ENCODE results near the gene MACF1.

MACF1 gene

GRCh38 chr1:39214998-39215873 is 10.7 kb downstream of the MACF1 start:
- no peak for DNase-seq

DNA sequence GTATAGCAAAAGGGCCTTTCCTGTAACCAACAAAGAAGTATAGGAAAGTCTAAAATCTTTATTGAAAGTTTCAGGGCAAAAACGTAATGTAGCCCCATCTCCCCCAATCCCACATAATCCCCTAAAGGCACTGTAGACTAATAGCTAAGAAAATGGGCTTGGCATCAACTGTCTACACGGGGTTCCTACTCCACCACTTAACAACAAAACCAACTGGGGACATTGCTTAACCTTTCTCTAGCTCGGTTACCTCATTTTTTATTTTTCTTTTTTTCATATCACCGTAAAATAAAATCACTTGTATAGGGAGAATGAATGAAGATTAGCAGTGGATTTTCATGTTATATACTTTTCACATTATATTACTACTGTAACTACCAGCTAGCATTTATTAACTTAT is 12.3 kb downstream of the MACF1 start:
- no peak for DNase-seq

GRCh38 chr1:39220891-39221870 is 16.7 kb downstream of the MACF1 start:
- no peak for DNase-seq

DNA sequence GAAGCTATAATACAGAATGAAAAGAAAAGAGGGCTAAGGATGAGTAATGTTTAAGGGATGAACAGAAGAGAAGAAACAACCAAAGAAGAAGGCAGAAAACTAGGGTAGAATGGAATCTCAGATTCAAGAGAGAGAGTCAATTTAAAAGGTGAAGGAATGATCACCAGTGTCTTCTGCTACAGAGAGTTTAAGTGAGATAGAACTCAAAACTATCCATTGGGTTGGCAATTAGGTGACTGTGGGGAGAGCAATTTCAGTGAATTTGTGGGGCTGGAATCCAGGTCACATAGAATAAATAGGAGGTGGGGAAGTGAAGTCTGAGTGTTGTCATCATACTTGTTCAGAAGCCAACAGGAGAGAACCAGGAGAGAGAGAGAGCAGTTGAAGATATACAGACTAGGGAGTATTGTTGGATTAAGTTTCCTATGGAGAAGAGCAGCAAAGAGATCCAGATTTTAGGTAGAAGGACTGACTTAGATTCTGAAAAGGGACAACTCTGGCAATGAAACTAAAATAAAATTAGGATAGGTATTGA is 19.9 kb downstream of the MACF1 start:
- no peak for DNase-seq

GRCh38 chr1:39226836-39227235 is 22.3 kb downstream of the MACF1 start:
- DNase-seq: no peak

- no peak for DNase-seq
These were observed 23.8 kb downstream of the MACF1 start for GRCh38 chr1:39228252-39228651.

- no peak for DNase-seq
These were observed 25.0 kb downstream of the MACF1 start for GRCh38 chr1:39229504-39229903.

DNA sequence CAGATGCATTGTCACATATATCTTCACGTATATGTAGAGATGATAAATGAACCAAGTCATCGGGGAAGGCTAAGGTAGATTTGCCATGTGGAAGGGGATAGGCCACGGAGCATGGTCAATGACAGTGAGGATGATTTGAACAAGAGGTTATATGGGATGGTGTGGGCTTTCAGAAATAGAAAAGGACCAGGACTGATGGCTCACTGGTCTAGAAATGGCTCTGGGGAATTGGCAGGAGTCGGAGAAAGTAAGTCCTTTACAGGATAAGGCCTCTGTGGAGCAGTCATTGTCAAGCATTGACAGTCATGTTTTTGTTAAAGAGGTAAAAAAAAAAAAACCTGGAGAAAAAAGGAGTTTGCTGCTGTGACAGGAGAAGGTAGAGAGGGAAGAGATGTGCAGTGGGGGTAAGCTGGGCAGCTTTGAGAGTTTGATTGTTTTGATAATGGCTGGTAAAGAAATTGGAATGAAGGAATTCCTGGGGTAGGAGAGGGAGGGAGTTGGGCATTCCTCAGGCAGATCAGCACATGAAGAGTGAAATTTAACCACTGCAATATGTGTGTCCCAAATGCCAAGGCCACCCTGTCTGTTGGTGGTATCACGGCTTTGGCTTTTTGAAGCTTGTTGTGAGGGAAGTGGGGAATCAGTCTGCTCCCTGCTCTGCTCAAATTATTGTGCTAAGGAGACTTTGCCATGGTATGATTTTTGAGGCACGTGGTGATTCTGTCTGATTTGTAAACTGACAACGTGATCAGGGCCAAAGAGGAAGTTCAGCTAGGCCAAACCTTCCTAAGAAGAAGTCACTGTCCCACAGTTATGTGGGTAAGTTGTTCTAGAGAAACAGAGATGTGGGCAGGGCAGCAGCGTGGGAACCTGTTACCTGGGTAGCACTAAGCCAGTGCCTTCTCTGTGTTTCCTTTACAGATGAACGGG is 26.0 kb downstream of the MACF1 start:
- peak; percentile 25 for DNase-seq

- no peak for DNase-seq
These were observed 32.5 kb downstream of the MACF1 start for GRCh38 chr1:39236971-39237370.

DNA sequence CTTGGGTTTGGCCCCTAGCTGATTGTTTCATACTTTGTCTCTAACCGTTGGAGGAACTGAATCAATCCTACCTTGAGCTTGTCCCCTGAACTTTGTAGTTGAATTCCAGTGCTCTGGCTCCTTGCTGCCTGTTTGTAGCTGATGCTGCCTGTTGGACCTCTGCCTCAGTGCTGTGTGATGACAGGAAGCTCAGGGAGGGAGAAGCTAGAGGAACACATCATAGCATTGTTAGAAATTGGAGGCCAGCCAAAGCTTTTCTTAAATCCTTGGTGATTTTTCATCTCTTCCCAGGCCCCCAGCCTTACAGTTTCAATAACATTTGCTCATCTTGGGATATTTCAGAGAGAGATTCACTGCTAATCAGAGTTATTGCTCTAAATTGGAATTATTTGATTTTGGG is 34.0 kb downstream of the MACF1 start:
- DNase-seq: no peak

- no peak for DNase-seq
These were observed 35.5 kb downstream of the MACF1 start for GRCh38 chr1:39239968-39240367.

GRCh38 chr1:39243302-39243701 is 38.8 kb downstream of the MACF1 start:
- no peak for DNase-seq

DNA sequence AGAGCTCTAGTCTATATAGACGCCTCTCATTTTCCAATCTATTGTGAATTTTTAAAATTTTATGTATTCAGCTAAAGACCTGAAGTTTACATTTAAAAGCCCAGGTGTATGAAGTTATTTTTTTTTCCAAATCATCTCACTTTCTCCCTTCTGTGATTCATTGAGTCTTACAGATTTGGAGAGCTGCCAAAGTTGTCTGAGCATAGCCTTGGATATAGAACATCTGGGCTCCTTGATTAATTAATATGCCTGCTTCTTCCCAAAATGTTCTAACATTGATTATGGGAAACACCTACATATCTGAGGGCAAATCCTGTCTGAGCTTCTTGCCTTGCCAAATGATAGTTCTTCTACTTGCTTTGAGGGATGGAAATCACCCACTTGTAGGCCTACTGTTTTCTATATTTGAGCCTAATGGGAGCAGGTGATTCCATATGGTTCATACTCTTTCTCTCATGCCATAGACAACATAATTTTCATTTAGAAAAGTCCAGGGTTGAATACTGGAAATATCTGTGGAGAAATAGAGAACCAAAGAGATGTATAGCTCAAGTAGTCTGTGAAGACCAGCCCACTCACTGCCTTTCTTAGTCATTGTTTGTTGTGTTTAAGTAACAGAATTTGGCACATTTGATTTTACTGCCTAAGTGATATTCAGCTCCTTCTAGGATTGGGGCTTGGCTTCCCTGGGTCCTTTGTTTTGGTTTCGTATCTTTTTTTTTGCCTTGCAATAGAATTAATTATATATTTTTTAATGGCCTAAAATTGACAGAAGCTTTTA is 46.2 kb downstream of the MACF1 start:
- no peak for DNase-seq

DNA sequence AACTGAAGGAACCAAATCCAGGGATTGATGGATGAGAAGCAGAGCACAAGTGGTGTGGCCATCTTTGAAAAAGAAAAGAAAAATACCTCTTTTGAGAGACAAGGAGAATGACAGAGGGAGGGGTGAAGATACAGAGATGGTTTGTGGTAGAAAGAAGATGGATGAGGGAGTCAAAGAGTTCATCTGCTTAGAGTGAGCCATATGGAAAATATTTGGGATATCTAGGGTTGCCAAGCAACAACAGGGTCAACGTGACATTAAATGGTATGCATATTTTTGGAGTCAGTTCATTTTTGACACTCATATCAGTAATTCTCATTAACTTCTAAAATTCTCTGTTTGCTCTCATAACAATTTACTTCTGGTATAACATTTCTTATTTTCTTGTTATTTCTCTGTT is 50.7 kb downstream of the MACF1 start:
- DNase-seq: no peak

- peak; percentile 61 for DNase-seq
These were observed 53.8 kb downstream of the MACF1 start for GRCh38 chr1:39258146-39258924.

- DNase-seq: no peak
These were observed 54.4 kb downstream of the MACF1 start for GRCh38 chr1:39258925-39259244.

- no peak for DNase-seq
These were observed 57.3 kb downstream of the MACF1 start for GRCh38 chr1:39261712-39262221.

- no peak for DNase-seq
These were observed 58.3 kb downstream of the MACF1 start for GRCh38 chr1:39262802-39263201.

DNA sequence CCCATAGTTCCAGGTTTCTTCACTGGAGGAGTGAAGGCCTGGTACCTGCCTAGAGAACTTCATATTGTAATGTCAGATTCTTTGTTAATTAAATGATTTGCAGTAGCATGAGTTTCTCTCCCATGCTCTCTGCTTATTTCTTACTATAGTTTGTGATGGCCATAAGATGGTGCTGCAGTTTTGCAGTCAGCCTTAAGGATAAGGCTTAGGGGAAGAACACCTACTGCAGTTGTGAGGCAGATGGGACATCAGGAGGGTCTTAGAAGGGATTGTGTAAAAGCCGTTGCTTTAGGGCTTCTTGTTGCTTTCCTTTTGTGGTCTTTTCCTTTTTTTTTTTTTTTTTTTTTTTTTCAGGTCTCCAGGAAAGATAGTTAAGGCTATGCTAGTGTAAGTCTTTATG is 61.8 kb downstream of the MACF1 start:
- DNase-seq: no peak

DNA sequence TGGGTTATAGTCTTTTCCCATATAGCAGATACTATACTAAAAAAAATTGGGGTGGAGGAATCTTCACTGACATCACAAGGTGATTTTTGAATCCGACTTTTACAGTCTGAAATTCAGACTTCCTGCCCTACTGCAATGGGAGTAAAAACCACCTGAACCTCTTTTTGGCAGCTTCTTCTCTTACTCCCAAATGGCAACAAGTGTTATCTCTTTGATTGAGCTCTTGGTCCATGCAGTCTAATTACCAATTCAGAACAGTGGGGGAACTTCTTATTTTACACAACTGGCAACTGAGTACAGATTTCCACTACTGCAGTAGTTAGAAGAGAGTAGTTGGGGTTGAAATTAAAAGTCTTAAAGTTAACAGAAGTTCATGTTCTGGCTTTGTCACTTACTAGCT is 62.3 kb downstream of the MACF1 start:
- DNase-seq: no peak

Measured in stimulated activated CD4-positive, alpha-beta T cell treated with anti-CD3 and anti-CD28 coated beads, Interleukin-12 subunit alpha, Interleukin-12 subunit beta, amount 100 ng/mL, for 4 hours (primary cell).